Measurements from ENCODE around the gene CNKSR3.

The CNKSR3 gene

DNA sequence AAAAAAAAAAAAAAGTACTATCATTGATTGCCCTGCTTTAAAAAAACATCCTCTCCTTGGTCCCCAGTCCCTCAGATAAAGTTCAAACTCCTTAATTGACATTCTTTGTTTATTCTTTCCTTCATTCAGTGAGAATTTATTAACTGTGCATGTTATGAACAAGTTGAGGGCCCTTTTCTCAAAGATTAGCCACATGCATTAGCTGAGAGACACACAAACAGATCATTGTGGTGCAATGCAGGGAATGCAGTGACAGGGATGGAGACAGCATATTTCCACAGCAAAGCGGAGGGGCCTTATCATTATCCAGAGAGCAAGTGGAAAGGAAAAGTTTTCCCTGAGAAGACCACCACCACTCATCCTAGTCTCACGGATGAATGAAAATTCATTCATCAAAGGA lies 132.0 kb downstream of the CNKSR3 start:
- DNase-seq: no peak

DNA sequence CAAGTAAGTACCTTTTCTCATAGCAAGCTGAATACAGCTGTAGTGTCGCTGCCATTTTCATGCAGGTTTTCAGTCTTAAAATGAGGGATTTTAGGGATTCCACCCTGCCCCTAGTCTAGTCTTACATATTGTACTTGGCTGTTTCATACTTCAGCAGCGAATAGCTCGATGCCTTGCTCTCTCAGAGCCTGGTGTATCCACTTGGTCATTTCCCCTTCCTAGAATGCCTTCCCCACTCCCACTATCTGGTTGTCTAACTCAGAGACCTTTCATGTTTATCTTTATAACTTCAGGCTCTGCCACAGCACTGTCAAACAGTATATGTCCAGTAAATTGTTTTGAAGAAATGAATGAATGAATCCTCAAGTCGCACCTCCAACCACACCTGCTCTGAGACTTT lies 132.8 kb downstream of the CNKSR3 start:
- no peak for DNase-seq

- DNase-seq: no peak
These were observed 136.5 kb downstream of the CNKSR3 start for GRCh38 chr6:154373971-154374370.

- peak; percentile 44 to 47 for DNase-seq
These were observed 139.2 kb downstream of the CNKSR3 start for GRCh38 chr6:154371281-154371680.

DNA sequence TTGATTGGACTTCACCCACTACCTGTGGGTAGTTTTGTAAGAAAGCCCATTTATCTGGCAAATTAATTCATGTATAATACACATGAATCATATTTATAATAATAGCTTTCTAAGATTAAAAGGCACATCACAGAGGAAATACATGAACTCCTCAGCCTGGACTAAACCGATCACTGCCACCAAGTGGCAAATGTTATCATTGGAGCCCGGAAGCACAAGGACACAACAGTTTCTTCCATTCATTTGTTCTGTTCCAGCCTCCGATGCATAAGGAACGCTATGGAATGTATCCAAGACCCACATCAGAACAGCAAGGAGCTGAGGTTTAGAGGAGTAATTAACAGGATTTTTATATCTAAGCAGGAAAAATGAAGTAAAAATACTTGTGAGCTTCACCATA lies 139.9 kb downstream of the CNKSR3 start:
- peak; percentile 43 to 65 for DNase-seq

GRCh38 chr6:154367839-154368695 lies 142.4 kb downstream of the CNKSR3 start:
- peak; percentile 60 to 85 for DNase-seq

DNA sequence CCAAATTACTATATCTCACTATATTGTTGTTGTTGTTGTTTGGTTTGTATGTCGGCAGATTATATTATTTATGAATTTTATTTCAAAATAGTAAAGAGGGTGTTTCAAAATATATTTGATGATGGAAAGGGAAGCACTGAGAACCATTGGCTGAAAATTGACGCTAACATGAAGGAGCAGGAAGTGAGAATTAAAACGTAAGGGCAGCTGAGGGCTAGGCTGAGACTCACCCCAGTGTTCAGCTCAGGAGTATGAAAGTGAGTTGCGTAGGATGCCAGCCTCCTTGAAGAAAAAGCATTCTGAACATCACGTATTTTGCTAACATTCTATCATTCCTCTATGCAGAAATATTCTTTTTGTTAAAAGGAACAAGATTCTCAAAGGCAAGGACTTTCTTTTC lies 143.1 kb downstream of the CNKSR3 start:
- peak; percentile 20 to 30 for DNase-seq

DNA sequence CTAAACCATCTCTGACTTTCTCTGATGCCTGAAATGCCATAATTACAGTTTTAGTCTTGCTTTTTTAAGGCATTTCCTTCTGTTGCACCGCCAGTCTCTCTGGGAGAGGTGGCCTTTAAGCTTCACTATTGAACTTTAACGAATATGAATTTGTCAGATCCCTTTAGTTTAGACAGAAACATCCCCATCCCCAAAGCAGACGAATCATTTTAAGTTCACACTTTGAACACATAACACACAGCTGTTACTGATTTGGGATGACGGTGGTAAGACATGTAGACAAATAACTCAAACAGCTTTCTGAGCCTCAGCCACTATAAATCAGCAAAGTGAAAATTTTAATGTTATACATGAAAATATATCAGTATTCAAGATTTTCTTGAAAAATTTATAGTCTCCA lies 146.7 kb downstream of the CNKSR3 start:
- no peak for DNase-seq

DNA sequence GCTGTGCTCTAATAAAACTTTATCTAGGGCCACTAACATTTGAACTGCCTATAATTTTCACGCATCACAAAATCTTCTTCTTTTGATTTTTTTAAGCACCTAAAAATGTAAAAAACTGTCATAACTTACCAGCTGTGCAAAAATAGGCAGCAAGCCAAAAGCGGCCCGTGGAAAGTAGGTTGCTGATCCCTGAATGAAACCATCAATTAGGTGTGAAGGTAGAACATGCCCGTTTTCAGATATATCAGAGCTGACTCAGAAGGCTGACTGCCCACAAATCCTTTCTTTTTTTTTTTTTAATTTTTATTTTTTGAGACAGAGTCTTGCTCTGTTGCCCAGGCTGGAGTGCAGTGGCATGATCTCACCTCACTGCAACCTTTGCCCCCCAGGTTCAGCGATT lies 149.0 kb downstream of the CNKSR3 start:
- no peak for DNase-seq

DNA sequence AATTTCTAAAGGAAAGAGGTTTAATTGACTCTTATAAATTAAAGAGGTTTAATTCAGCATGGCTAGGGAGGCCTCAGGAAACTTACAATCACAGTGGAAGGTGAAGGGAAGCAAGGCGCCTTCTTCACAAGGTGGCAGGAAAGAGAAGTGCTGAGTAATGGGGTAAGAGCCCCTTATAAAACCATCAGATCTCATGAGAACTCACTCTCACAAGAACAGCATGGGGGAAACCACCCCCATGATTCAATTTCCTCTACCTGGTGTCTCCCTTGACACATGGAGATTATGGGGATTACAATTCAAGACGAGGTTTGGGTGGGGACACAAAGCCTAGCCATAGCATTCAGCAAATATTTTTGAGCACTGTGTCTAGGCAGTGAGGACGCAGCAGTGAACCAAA lies 150.0 kb downstream of the CNKSR3 start:
- no peak for DNase-seq

DNA sequence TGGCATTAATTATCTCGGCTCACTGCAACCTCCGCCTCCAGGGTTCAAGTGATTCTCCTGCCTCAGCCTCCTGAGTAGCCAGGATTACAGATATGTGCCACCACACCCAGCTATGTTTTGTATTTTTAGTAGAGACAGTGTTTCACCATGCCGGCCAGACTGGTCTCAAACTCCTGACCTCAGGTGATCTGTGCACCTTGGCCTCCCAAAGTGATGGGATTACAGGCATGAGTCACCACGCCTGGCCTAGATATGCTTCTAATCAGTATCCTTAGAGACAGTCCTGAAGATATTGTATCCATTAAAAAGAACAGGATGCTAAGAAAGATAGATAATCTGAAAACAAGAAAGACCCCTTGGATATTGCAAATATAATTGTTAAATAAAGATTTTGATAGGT lies 150.8 kb downstream of the CNKSR3 start:
- DNase-seq: no peak

DNA sequence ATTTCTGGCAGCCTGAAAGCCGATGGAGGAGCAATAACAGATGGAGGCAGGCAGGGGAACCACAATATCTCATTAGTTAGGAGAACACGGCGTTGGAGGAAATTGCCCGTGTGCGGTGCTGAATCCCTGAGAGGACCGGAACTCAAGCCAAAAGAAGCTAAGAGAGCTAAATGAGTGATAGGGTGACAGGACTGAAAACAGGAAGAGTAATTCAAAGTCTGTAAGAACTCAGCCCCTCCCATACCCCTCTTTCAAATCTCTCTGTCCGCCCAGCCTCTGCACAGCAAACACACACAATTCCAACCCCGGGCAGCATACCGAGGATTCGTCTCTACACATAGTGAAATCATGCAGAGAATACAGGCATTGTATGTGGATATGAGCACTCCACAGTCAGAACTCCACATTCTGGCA lies 151.3 kb downstream of the CNKSR3 start:
- peak; percentile 28 to 45 for DNase-seq

DNA sequence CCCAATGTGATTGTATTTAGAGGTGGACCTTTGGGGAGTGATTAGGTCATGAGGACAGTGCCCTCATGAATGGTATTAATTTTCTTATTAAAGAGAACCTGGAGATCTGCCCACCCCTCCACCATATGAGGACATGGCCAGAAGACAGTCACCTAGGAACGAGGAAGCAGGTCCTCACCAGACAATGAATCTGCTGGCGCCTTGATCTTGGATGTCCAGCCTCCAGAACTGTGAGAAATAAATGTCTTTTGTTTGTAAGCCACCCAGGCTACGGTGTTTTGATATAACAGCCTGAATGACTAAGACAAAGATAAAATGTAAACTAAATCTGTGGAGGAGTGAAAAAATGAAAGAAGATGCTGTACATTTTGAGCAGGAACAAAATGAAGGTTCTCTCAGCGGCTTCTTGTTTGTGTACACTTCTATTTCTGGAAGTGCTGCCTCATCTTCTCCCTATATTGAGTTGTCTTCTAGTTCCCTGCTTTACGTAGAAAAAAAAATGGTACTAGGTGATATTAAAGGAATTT lies 152.4 kb downstream of the CNKSR3 start:
- DNase-seq: no peak

- DNase-seq: peak; percentile 82 to 95
These were observed 153.8 kb downstream of the CNKSR3 start, which contains the start of gene IPCEF1 for GRCh38 chr6:154356690-154357089. Gene IPCEF1 (minus strand): TSS chr6:154356803. CDS start chr6:154265947, 90,856 bp downstream.

GRCh38 chr6:154356113-154356512 lies 154.4 kb downstream of the CNKSR3 start:
- DNase-seq: peak; percentile 49 to 52

DNA sequence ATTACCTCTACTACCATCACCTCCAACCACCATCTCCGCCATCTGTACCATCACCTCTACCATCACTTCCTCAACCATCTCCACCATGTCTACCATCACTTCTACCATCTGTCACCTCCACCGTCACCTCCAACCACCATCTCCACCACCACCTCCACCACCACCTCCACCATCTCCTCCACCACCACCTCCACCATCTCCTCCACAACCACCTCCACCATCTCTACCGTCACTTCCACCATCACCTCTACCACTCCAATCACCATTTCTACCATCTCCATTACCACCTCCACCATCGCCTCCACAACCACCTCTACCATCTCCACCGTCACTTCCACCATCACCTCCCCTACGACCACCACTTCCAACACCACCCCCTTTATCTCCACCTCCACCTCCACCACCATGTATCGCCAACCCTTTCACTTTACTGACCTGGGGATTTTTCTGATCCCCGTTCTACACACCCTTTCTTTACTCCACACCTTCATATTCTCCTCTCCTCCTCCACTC lies 156.2 kb downstream of the CNKSR3 start:
- DNase-seq: no peak

DNA sequence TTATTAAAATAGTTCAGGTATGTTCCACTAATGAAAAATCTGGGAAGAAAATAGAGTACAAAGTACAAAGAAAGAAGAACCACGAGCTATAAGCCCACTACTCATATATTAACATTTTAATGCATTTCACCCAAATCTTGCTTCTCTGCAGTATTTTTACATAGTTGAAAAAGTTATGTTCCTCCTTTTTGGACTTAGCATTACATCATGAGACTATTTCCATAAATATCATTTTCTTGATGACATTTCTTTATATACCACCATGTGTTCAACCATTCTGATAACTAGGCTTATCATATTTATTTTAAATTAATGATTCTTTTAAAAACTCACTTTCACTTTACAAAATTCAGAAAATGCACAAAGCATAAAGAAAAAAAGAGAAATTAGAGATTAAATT lies 156.9 kb downstream of the CNKSR3 start:
- DNase-seq: peak in 1 of 2 donors; percentile 55

DNA sequence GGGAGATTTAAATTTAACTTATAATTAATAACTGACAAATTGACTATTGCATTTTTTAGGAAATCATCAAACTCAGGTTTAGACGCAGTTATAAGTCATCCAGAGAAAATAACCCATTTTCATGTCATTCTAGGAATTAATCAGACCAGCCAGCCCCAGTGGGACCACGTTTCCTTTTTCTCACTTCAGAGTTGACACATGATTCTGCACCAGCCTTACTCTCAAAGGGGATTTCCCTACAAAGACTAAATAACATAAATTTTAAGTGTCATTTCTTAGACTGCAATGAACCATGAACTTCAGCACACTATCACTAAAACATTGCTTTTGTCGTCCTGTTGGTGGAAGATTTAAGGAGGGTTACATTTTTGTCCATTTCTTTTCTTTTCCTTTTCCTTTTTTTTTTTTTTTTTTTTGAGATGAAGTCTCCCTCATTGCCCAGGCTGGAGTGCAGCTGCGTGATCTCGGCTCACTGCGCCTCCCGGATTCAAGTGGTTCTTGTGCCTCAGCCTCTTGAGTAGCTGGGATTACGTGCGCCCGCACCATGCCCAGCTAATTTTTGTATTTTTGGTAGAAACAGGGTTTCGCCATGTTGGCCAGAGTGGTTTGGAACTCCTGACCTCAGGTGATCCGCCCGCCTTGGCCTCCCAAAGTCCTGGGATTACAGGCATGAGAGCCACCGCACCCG lies 157.4 kb downstream of the CNKSR3 start:
- peak; percentile 65 to 71 for DNase-seq

DNA sequence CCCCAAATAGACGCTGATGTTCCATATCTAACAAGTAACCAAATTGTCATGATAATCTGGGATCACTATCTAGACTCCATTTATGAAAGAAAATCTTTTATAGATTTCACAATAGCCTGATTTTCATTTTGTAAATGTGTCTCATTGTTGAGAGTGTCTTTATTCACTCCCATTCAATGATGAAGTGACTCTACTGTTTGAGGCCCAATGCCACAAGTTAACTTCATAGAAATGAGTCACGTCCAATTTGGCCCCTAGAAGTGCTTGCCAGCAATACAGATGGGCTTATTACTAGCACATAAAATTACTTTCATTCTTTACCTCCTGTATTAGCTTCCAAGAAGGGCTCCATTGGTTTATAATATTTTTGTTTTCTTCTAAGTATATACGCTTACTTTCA lies 160.2 kb downstream of the CNKSR3 start:
- no peak for DNase-seq

- DNase-seq: no peak
These were observed 162.5 kb downstream of the CNKSR3 start for GRCh38 chr6:154347981-154348380.

- DNase-seq: no peak
These were observed 164.7 kb downstream of the CNKSR3 start for GRCh38 chr6:154345811-154346210.

DNA sequence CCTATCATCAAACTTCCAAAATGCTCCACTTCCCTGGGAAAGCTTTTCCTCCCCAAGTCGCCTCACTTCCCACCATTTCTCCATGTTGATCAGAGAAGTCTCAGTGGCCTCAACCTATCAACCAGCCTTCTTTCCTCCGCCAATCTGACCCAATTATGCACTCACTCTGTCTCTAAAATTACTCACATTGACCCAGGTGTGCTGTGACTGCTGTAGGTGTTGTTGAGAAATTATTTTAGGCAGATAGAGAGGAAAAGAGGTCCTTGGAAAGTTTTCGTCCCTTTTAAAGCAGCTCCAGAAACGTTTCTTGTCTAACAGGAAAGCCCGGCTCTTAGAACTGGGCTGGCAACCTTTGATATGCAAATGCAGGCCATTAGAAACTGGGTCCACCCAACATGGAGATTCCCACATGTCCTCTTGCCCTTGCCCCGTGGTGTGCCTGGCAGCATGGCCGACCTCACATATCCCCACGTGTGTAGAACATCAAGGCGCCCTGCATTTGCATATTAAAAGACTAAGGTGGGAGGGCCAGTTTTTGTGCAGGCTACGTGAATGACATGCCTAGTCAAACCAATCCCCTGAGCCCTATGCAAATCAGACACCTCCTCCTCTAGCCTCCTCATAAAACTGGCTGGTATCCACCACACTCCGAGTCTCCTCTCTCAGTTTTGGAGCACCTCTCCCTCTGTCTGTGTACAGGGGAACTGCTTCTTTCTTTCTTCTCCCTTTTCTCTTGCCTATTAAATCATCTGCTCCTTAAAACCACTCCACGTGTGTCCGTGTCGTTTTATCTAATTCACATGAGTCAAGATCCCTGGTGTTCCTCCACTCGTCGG lies 166.8 kb downstream of the CNKSR3 start:
- DNase-seq: no peak

- no peak for DNase-seq
These were observed 168.6 kb downstream of the CNKSR3 start for GRCh38 chr6:154341871-154342270.
